Measurements from ENCODE around the gene ANXA8.
"Not testable (repeated sequence)": the region's sequence is repeated elsewhere in the genome, so short reads cannot be mapped to it uniquely, and the experiment has no call there.

The ANXA8 gene

DNA sequence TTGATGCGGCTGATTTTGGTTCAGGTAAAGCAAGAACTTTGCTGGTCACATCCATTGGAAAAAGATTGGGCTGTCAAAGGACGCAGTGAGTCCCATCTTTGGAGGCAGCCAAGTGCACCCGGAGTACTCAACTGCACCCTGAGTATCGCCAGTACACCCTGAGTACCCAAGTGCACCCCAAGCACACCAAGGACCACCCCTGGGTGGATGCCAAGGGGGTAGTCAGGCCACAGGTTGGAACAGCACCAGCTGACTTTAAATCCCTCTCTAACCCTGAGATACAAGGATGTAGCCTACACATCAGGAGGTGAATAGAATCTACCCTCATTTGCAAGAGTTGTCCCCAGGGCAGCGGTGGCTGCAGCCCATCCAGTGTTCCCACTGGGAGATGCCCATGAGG, 16.5 kb downstream of the ANXA8 start:
- intact Hi-C loops (cut with DNase I): not testable (repeated sequence)
- DNase-seq: peak in 1 of 42 donors; percentile 39

DNA sequence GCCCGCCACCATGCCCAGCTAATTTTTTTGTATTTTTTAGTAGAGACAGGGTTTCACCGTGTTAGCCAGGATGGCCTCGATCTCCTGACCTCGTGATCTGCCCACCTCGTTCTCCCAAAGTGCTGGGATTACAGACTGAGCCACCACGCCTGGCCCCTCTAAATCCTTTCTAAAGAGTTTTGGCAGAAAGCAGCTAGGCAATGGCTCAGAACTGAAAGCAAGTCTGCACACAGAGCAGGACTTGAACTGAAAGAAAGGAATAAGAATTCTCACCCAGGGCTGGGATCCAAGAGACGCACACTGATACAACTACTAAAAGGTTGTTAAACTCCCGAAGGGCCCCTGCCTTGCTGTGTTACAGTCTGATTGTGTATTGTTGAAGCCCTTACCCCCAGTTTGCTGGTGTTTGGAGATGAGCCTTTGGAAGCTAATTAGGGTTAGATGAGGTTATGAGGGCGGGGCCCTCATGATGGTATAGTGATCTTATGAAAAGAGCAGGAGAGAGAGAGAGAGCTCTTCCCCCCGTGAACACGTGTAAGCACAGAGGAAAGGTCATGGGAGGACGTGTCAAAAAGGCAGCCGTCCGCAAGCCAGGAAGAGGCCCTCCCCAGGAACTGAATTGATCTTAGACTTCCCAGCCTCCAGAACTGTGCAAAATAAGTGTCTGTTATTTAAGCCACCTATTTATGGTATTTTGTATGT, 18.5 kb downstream of the ANXA8 start:
- DNase-seq: peak in 1 of 42 donors; percentile 31
- intact Hi-C loops (cut with DNase I): not testable (repeated sequence)

DNA sequence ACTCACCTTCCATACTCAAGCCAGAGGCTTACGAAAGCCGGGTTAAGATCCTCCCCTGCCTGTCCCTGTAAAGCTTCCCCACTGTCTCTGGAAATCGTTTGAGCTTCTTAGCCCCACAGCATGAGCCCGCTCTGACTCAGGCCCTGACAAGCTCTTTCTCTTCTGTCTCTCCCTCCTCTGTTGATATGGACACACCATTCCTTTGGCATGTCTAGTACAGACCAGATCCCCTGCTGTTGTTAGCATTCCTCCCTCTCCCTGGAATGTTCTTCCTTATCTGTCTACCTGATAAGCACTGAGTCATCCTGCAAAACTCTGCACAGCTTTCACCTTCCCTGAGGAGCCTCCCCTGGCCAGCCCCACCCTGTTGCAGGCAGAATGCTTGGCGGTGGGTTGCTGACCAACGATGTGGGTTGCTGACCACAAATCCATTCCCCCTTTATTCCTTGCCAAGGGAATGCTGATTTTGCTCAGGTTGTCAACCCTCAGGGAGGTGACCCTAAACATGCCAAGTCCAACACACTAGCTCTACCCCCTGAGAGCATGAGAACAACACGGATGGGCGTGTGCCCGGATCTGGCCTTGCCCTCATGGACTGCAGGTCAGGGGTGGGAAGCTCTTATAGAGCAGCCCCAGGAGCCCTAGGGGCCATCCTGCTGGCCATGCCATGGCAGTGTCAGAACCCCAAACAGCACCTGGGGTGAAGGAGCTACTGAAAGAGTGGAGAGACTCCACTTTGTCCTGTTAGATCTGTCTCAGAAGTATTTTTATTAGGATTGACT, 21.1 kb downstream of the ANXA8 start:
- DNase-seq; intact Hi-C loops (cut with DNase I): not testable (repeated sequence)

DNA sequence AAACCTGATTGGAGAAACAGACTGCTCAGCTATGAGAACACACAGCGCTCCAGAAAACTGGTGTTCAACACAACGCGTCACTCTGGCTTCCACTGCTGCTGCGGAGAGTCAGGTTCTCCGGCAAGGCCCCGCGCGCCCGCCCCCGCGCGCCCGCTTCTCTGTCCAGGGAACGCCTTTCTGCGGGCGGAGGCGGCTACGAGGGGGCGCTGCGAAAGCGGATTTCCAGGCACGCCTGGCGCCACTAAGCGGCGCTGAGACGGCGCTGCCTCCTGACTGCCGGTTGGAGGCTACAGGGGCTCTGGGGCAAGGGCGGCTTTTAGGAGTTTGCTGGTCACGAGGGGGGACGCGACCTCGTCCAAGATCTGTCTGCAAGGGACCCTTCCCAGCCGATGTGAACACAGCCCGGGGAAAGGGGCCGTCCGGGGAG, 22.6 kb downstream of the ANXA8 start:
- DNase-seq: peak in 13 of 42 donors; percentile 23 to 69 (median 36)
- intact Hi-C loops (cut with DNase I): not testable (repeated sequence)

DNA sequence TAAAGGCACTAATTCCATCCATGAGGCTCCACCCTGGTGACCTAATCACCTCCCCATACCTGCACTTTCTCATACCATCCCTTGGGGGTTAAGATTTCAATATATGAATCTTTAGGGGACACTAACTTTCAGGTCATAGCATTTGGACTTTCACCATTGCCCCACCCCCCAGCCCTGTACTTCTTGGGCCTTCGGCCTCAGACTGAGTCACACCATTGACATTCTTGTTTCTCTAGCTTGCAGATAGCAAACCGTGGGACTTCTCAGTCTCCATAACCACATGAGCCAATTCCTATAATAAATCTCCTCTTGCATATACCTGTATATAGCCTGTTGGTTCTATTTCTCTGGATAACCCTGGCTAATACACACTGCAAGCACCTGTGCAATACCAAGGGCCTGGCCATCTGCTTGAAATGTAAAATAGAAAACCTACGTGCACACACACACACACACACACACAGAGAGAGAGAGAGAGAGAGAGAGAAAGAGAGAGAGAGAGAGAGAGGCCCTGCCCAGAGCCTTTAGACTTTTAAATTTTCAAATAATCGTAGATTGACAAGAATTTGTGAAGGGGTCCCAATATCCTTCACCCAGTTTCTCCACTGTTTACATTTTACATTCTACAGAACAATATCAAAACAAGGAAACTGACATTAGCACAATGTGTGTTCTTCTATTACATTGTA, 25.3 kb downstream of the ANXA8 start:
- DNase-seq: no peak
- intact Hi-C loops (cut with DNase I): no loop called here

DNA sequence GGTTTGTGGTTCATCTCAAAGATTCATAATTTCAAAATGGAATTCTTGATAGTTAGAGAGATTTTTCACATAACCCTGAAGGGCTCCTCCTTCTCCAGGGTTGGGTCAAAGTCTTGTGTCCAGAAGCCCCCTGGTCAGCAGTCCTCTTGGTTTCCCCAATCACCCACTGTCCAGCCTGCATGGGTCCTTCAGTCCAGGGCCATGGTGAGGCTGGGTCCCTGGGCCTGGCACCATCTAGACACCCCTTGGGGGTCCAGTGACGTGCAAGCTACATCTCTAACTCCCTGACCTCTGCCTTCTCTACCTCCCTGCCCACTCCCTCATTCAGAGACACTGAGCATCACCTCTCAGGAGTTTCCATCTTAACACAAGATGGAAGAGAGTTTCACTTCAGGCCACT, 26.1 kb downstream of the ANXA8 start:
- peak in 1 of 42 donors; percentile 36 for DNase-seq
- intact Hi-C loops (cut with DNase I): no loop called here

DNA sequence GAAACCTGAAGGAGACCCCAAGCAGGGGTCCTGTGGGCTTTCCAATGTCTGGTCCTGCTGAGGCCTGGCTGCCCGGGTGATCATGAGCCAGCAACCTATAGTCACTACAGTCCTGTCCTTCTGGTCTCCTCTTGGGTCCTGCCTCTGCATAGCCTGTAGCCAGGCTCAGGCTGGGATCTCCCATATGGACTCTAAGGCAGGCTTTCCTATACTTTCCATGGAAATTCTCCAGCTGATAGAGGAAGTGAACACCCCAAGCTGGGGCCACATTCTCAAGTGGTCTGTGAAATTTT, 26.4 kb downstream of the ANXA8 start:
- intact Hi-C loops (cut with DNase I): no loop called here
- no peak for DNase-seq

DNA sequence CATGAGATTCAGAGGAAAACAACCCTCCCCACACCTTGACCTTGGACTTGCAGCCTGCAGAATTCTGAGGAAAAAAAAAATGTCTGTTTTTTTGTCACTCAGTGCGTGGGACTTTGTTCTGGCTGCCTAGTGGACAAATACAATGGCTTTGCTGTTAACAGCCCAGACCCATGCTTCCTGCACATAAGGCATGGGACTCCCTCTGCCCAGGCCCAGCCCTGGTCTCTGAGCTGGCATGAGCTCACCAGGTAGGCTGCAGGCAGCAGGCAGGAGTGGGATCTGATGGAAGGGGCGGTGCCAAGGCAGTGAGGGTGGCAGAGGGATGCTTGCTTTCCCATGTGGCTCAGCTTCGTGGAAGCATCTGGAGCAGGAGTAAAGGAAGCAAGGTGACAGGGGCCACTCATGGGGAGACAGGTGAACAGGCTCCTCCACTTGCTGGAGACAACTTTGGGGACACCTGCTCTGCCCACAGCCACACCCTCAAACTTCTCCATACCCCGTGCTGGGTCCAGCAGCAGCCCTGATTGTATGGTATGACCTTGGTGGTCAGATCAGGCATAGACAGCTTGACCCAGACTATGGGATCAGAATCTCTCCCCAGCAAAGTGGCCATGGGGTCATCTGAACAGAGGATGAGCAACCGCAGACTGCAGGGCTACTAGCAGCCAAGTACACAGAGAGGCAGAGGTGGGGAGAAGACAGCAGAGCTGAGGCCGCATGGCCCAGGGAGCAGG, 27.0 kb downstream of the ANXA8 start:
- intact Hi-C loops (cut with DNase I): no loop called here

DNA sequence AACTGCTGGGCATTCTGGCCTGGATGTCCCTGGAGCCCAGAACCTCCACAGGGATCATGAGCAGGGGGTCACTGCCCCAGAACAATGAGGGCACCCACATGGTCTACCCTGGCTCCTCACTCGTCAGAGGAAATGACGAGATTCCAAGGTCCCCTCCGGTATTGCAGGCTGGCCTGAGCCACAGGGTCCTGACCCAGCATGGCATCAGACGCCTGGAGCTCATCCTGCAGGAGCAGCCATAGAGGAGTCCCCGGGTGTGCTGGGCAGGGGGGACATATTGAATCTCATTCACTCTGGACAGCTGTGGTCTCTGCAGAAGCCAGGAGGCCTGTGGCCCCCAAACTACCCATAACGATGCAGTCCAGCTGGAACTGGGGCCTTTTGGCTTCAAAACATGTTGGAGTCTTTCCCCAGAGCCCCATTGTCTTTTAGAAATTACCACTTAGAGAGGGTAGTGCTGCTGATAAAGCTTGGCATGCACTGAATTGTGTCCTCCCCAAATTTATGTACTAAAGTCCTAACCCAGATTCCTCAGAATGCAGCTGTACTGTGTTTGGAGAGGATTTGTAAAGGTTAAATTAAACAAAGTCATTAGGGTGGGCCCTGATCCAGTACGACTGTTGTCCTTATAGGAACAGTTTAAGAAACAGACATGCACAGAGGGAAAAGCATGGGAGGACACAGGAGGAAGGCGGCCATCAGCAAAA, 27.7 kb downstream of the ANXA8 start:
- intact Hi-C loops (cut with DNase I): no loop called here
- DNase-seq: peak in 1 of 42 donors; percentile 40

More for the DNA sequence above, 27.0 kb downstream of the ANXA8 start:
- peak in 3 of 42 donors; percentile 19 to 40 (median 22) for DNase-seq

DNA sequence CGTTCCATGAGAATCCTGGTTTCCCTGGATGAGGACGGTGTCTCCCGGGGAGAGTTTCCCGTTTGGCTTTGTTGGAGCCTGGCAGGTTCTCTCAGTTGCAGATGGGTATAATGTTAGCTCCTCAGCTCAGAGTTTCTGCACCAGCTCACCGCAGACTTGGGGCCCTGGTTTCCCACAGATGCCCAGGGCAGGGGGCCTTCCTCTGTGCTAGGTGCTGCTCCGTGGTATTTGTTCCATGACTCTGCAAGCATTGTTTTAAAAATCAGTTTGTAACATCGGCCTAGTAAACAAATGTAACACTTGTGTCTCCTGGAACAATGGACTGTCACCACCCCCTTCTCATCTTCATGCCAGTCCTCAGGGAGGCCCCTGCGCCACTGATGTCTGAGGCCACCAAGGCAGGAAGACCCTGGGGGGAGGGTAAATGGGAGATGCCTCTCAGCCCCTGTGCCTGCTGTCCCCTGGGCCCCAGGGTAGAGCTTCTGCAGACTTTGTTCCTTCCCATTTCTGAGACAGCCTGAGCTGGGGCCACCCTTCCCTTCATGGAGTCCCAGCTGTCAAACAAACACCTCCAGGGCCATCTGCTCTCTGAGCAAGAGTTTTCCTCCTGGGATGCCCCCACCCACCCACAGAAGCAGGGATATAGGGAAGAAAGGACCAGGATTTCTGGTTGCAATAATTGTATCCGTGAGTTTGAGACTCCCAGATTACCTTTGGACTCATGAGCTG, 28.4 kb downstream of the ANXA8 start:
- intact Hi-C loops (cut with DNase I): not testable (repeated sequence)
- DNase-seq: peak in 1 of 42 donors; percentile 40

DNA sequence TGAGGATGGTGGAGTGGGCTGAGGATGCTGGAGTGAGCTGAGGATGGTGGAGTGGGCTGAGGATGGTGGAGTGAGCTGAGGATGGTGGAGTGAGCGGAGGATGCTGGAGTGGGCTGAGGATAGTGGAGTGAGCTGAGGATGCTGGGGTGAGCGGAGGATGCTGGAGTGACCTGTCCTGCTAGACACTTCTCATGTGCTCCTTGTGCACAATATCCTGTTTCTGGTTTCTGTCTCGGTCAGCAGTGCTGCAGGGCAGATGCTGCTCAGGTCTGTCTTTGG, 29.2 kb downstream of the ANXA8 start:
- intact Hi-C loops (cut with DNase I): no loop called here
- DNase-seq: no peak

DNA sequence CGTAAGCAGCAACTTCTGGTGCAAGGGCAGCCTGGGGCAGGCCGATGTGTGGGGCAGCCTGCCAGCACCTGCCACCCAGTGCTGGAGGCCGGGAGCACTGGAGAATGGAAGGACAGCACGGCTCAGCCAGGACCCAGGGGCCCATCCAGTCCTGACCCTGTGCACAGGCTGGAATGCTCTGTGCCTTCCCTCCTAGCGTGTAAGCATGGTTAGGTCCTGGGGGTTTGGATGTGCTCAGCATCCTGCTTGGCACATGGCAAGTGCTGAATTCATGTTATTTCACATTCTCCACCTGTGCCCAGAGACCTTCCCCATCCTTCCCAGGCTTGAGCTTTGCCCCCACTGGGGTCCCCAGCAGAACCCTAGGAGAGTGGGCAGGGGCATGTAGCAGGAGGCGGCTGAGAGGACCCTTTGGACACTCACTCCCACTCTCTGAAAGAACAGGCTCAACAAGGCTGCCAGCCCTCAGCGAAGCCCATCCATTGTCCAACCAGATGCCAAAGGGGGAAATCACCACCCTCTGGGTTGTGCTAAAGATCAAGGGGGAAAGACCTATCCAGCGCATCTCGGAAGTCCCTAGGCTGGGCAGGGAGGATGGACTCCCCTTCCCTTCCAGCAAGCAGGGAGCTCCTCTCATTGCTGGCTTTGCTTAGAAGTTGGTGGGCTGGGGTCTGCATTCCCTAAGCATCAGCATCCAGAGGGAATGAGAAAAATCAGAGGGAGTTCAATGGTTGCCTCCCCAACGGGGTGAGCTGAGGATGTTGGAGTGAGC, 29.7 kb downstream of the ANXA8 start:
- intact Hi-C loops (cut with DNase I): no loop called here
- DNase-seq: peak in 1 of 42 donors; percentile 34

DNA sequence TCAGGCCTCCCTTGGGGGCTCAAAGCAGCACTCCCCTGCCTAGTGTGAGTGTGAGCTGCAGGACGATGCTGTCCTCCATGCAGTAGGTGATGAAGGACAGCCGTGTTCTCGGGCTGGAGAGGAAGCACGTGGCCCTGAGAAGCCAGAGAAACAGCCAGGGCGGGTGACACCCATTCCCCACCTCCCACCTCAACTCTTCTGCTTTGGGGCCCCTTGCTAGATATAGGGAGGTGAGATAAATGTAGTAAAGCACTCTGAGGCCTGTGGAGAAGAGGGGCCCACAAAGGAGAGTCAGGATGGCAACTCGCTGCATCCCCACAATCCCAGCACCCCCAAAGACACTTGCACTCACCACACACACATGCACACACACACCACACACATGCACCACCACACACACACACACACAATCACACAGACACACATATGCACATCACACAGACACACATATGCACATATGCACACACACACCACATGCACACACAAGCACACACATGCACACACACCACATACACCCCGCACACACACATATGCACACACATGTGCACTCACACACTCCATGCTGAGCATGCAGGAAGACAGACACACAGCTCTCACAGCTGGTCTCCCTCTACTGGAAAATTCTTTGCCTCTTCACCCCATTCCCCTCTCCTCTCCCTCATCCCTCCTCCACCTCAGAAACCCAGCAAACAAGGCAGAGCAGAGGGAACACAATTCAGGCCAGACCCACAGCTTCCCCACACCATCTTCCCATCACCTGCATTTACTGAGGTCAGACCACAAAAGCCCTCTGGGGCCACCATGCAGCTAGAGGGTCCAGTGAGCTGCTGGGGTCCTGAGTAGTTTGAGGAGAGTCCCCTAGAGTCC, 30.5 kb downstream of the ANXA8 start:
- DNase-seq: no peak
- intact Hi-C loops (cut with DNase I): no loop called here

DNA sequence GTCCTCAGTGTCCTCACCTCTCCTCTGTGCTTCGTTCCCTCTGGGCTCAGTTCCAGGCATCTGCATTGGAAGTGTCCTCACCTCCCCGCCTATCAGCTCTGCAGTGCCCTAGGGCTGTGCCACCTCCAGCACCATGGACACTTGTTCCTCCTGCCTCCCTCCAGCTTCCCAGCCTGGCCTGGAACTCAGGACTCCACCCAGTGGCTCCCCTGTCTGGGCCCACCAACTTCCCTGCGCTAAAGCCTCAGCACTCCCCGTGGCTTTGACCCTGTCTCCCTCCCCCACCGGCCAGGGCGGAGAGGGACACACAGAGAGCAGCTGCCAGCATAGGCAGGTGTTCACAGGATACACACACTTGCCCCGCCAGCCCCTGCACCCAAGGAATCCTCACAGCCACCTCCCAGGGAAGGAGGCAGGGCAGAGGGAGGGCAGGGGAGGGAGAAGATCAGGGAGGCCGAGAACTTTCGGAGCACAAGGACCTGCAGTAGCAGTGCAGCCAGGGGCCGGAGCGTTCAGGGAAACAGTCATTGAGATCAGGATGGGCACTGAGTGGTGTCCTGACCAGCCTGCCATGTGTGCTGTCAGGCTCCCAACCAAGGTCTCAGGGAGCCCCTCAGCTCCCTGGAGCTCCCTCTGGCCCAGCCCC, 31.3 kb downstream of the ANXA8 start:
- intact Hi-C loops (cut with DNase I): no loop called here
- DNase-seq: peak in 1 of 42 donors; percentile 39

DNA sequence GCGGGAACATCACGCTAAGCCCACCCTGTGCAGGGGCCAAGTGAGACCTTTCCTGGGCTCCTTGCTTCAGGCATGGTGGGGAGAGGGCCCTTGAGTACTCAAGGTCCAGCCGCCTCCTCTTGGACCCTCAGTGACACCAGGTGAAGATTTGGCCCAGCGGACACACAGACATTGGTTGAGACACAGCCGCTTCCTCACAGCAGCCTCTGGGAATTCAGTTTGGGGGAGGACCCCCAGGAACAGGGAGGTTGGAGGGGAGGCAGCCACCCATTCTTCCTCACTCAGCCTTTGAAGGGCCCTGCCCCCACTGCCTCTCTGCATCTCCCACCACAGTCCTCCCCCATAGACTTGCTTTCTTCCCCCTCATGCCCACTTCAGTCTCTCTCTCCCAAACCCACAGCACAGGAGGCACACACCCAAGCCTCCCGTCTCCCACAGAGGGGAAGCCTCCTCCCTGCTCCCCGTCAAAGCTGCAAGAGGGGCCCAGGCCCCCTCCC, 31.9 kb downstream of the ANXA8 start:
- peak in 1 of 42 donors; percentile 38 for DNase-seq
- intact Hi-C loops (cut with DNase I): no loop called here

Measured in head of caudate nucleus (tissue), 42 donors.